Neural progenitor cell (in vitro differentiated cells): ENCODE data around the gene FCRL1.

Experiments
- EZH2 ChIP-seq: fragments of 200-600 bp; sonication (generic); IDR thresholded peaks from 2 replicates; pipeline ENCODE4 v1.6.1; 2017; ENCODE audit warnings: antibody characterized with exemption, mild to moderate bottlenecking, moderate library complexity
- EZH2phosphoT487 ChIP-seq: fragments of 200-600 bp; sonication (generic); IDR thresholded peaks from 2 replicates; pipeline ENCODE4 v1.6.1; 2017; ENCODE audit warnings: antibody characterized with exemption
- TF ChIP-seq, protein P1 (sequence below): fragments of 200-600 bp; sonication (generic); IDR thresholded peaks from 2 replicates; pipeline ENCODE4 v1.5.1; 2017; ENCODE audit warnings: antibody characterized with exemption, mild to moderate bottlenecking

DNA sequence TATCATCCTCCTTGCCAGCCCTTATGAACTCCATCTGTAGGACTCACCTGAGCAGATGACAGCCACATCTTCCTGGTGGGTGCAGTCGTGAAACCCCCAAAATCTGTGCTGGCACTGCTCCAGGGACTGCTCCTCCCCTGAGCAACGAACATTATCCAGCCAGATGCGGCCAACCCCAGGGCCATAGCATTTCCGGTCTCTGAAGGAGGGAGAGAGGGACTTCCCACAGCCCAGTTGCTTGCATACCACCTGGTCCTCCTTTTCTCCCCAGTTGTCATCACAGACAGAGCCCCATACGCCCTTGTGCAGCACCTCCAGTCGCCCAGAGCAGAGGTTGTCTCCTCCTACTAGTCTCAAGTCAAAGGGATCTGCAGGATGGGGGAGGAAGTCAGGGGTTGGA is 13.2 kb upstream of the FCRL1 start:
- TF ChIP-seq, protein P1, sequence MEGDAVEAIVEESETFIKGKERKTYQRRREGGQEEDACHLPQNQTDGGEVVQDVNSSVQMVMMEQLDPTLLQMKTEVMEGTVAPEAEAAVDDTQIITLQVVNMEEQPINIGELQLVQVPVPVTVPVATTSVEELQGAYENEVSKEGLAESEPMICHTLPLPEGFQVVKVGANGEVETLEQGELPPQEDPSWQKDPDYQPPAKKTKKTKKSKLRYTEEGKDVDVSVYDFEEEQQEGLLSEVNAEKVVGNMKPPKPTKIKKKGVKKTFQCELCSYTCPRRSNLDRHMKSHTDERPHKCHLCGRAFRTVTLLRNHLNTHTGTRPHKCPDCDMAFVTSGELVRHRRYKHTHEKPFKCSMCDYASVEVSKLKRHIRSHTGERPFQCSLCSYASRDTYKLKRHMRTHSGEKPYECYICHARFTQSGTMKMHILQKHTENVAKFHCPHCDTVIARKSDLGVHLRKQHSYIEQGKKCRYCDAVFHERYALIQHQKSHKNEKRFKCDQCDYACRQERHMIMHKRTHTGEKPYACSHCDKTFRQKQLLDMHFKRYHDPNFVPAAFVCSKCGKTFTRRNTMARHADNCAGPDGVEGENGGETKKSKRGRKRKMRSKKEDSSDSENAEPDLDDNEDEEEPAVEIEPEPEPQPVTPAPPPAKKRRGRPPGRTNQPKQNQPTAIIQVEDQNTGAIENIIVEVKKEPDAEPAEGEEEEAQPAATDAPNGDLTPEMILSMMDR: no peak
- no peak for TF ChIP-seq EZH2
- TF ChIP-seq EZH2phosphoT487: no peak
